Spleen (tissue), 11 donors: ENCODE measurements around the gene SCIMP. TPM values are rescaled to one million over a fixed set of nuclear protein-coding genes. Genes with fewer than 3 reads are reported as not detected.

Experiments used
- DNase-seq: peaks from one replicate; pipeline ENCODE4 v3.0.0-alpha.2; 2020
- H3K27ac ChIP-seq, 8 donors: fragments of 200-600 bp; sonication (generic) in 7 of 8; 1 replicate in 4 of 8; 2 replicates in 4 of 8; pipeline versions ENCODE4 v1.5.0 to v1.8.0; 2016 to 2021; ENCODE audit warnings: inconsistent platforms in 4 of 8, mild to moderate bottlenecking in 4 of 8, moderate library complexity in 1 of 8
- H3K27me3 ChIP-seq, 7 donors: fragments of 200-600 bp; sonication (generic) in 6 of 7; replicated peaks in 1 of 7; 1 replicate in 4 of 7; 2 replicates in 3 of 7; pipeline versions ENCODE4 v1.5.0 to v1.8.0; 2016 to 2021; ENCODE audit warnings: inconsistent platforms in 3 of 7, mild to moderate bottlenecking in 1 of 7
- H3K36me3 ChIP-seq, 6 donors: fragments of 200-600 bp; sonication (generic) in 5 of 6; 1 replicate in 4 of 6; 2 replicates in 2 of 6; pipeline versions ENCODE4 v1.5.0 to v1.8.0; 2016 to 2021; ENCODE audit warnings: inconsistent platforms in 2 of 6
- H3K4me1 ChIP-seq, 6 donors: fragments of 200-600 bp; sonication (generic) in 5 of 6; 1 replicate in 3 of 6; 2 replicates in 3 of 6; pipeline versions ENCODE4 v1.5.0 to v1.8.0; 2016 to 2021; ENCODE audit warnings: inconsistent platforms in 3 of 6
- H3K4me3 ChIP-seq, 8 donors: fragments of 200-600 bp; sonication (generic) in 7 of 8; 1 replicate in 4 of 8; 2 replicates in 4 of 8; pipeline versions ENCODE4 v1.5.0 to v1.8.0; 2016 to 2021; ENCODE audit warnings: inconsistent platforms in 4 of 8, mild to moderate bottlenecking in 4 of 8, moderate library complexity in 2 of 8
- H3K9me3 ChIP-seq, 8 donors: fragments of 200-600 bp; sonication (generic) in 7 of 8; 1 replicate in 4 of 8; 2 replicates in 4 of 8; pipeline versions ENCODE4 v1.5.0 to v1.8.0; 2016 to 2021; ENCODE audit warnings: inconsistent platforms in 4 of 8
- CTCF ChIP-seq, 11 experiments: fragments of 200-600 bp in 7 of 11; fragments of 450-650 bp in 4 of 11; sonication (generic) in 4 of 11; IDR thresholded peaks in 8 of 11; conservative IDR thresholded peaks in 3 of 11; 1 replicate in 7 of 11; 2 replicates in 4 of 11; pipeline versions ENCODE4 v1.4.0 to v1.8.0; 2016 to 2021; ENCODE audit warnings: antibody characterized with exemption in 11 of 11, inconsistent platforms in 4 of 11, mild to moderate bottlenecking in 1 of 11
- POLR2A ChIP-seq, 3 donors: fragments of 450-650 bp; IDR thresholded peaks; one replicate each; pipeline ENCODE4 v1.5.1; 2017; ENCODE audit warnings: antibody characterized with exemption in 3 of 3, mild to moderate bottlenecking in 1 of 3
- POLR2AphosphoS5 ChIP-seq, 3 donors: sonication (generic); formaldehyde crosslinking; IDR thresholded peaks; one replicate each; pipeline ENCODE4 v1.5.1; 2017; ENCODE audit warnings: antibody characterized with exemption in 3 of 3
- WGBS, 5 donors: extraction: QIAGEN DNeasy Blood & Tissue Kit in 3 of 5; methylation state at CpG; one replicate each; pipeline versions ENCODE4 v1.1.5 to v1.1.7; 2013 to 2018; 5-methylcytosine and 5-hydroxymethylcytosine counted together
- intact Hi-C: fragments of 100-400 bp; cut with DNase I; formaldehyde crosslinking; loops from one replicate; pipeline ENCODE4 v1.15.0; 2023; ENCODE audit warnings: low total_unique reads
- polyA plus RNA-seq, 3 donors: library from polyadenylated mRNA; stranded (reverse); fragments of 200-250 nt; gene quantifications; one replicate each; pipeline ENCODE4 v1.2.1, GENCODE V29; 2013
- total RNA-seq, 7 donors: library from RNA; depleted of rRNA in 3 of 7; stranded (reverse); fragments of >200 nt in 3 of 7; fragmentation: NEBNext Ultra II Directional in 4 of 7; extraction: Animal tissue kit (Norgen Biotek cat#: 25700) in 4 of 7; gene quantifications; one replicate each; pipeline versions ENCODE4 v1.1.0 to v1.2.1, GENCODE V29; 2016 to 2021
- donor health status: healthy with polysubstance abuse.
- donor health status: DM: no; HTN: no; CAD: no; lungs with moderate emphysema.
- donor health status: DM: no; HTN: no; CAD: no.
- donor health status: Bipolar disorder and iron deficiency.
- donor health status: healthy.
- donor health status: DM: no; HTN: no; CAD: no.
- donor health status: DM: yes; HTN: yes; CAD: no.

The SCIMP gene
- total and polyA plus RNA-seq, 10 donors = 18.9 to 102 (median 77.5) TPM

- Histone ChIP-seq H3K27me3 (no peaks in the 10 kb centered on the region), H3K36me3 (peaks cover 0 to 4% (median 0%) of the 10 kb centered on the region in 6 donors), H3K9me3 (no peaks in the 10 kb centered on the region), H3K4me3 (peak within 1 kb of the TSS; percentile 67 to 91 (median 81)), H3K4me1 (peaks cover 30 to 57% (median 49%) of the 10 kb centered on the region in 6 donors), H3K27ac (peak within 1 kb of the TSS; percentile 85 to 97 (median 93))
- peak in 2 of 3 donors; percentile 39 to 84 for TF ChIP-seq POLR2A (IDR thresholded peaks at IDR 0.05)
- peak; percentile 98 for TF ChIP-seq POLR2AphosphoS5 (IDR thresholded peaks at IDR 0.05)
- TF ChIP-seq CTCF (IDR thresholded peaks at IDR 0.05 in 8 of 11, conservative IDR thresholded peaks at IDR 0.05 in 3 of 11) = peak in 6 of 11 experiments; percentile 11 to 52 (median 34)
- intact Hi-C loops = no loop called here
- 1 to 2% (median 1%) methylated on average over 66 to 98 of the region's 98 CpGs for WGBS, 5 donors
- DNase-seq = peak; percentile 97
These were observed 47.4 kb upstream of the SCIMP start, which contains the start of gene RABEP1 for GRCh38 chr17:5281814-5282641. Gene RABEP1 (plus strand): TSS chr17:5282284. CDS start chr17:5282487, 203 bp downstream.

GRCh38 chr17:5272322-5272721 is 37.7 kb upstream of the SCIMP start:
- intact Hi-C loops = no loop called here
- DNase-seq = no peak
- Histone ChIP-seq H3K9me3 (no peaks in the 10 kb centered on the region), H3K36me3 (no peaks in the 10 kb centered on the region), H3K4me3 (no peak overlapping the region), H3K4me1 (no peaks in the 10 kb centered on the region), H3K27me3 (no peaks in the 10 kb centered on the region), H3K27ac (no peak overlapping the region)
- 74 to 90% (median 81%) methylated on average over 6 of the region's 6 CpGs for WGBS, 5 donors
- TF ChIP-seq POLR2A (IDR thresholded peaks at IDR 0.05) = no peak
- TF ChIP-seq POLR2AphosphoS5 (IDR thresholded peaks at IDR 0.05) = no peak
- TF ChIP-seq CTCF (IDR thresholded peaks at IDR 0.05 in 8 of 11, conservative IDR thresholded peaks at IDR 0.05 in 3 of 11) = no peak

GRCh38 chr17:5269241-5269960 is 34.7 kb upstream of the SCIMP start:
- H3K4me1 ChIP-seq = no peaks in the 10 kb centered on the region
- WGBS, 5 donors = 89 to 94% (median 93%) methylated on average over 4 of the region's 4 CpGs
- intact Hi-C loops = no loop called here
- H3K27ac ChIP-seq = no peak overlapping the region
- no peak for DNase-seq
- H3K27me3 ChIP-seq = no peaks in the 10 kb centered on the region
- no peak overlapping the region for H3K4me3 ChIP-seq
- H3K36me3 ChIP-seq = no peaks in the 10 kb centered on the region
- H3K9me3 ChIP-seq = no peaks in the 10 kb centered on the region
- TF ChIP-seq POLR2AphosphoS5 (IDR thresholded peaks at IDR 0.05) (no peak), CTCF (IDR thresholded peaks at IDR 0.05 in 8 of 11, conservative IDR thresholded peaks at IDR 0.05 in 3 of 11) (no peak), POLR2A (IDR thresholded peaks at IDR 0.05) (no peak)

- H3K27ac ChIP-seq = no peak overlapping the region
- TF ChIP-seq POLR2A (IDR thresholded peaks at IDR 0.05) = no peak
- no peak for TF ChIP-seq POLR2AphosphoS5 (IDR thresholded peaks at IDR 0.05)
- TF ChIP-seq CTCF (IDR thresholded peaks at IDR 0.05 in 8 of 11, conservative IDR thresholded peaks at IDR 0.05 in 3 of 11) = no peak
- H3K4me3 ChIP-seq = no peak overlapping the region
- H3K27me3 ChIP-seq = no peaks in the 10 kb centered on the region
- DNase-seq = no peak
- H3K4me1 ChIP-seq = no peaks in the 10 kb centered on the region
- H3K36me3 ChIP-seq = no peaks in the 10 kb centered on the region
- 63 to 84% (median 74%) methylated on average over 3 of the region's 3 CpGs for WGBS, 5 donors
- intact Hi-C loops = no loop called here
- H3K9me3 ChIP-seq = no peaks in the 10 kb centered on the region
These were observed 30.2 kb upstream of the SCIMP start for GRCh38 chr17:5264893-5265292.
